ENCODE measurements around the gene DUSP7.

Gene DUSP7

DNA sequence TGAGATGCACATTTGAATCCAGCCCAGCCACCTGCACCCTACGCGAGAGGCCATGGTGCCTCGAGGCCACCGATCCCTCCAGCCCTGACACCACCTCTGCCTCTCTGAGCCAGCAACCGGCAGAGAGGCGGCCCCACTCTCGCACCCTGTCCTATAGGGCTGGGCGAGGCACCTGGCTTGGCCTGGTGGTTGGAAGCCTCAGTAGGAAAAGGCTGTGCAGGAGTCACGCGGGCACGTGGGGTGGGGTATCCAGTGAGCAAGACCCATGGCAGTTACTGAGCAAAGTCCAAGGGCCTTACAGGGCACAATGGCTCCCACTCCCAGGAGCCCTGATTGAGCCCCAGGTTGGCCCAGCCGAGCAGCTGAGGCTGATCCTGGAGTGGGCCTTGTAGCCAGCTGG, 12.4 kb upstream of the DUSP7 start:
- no peak for DNase-seq (ENCODE audit: low read depth in 2 of 3, low spot score in 2 of 3)

DNA sequence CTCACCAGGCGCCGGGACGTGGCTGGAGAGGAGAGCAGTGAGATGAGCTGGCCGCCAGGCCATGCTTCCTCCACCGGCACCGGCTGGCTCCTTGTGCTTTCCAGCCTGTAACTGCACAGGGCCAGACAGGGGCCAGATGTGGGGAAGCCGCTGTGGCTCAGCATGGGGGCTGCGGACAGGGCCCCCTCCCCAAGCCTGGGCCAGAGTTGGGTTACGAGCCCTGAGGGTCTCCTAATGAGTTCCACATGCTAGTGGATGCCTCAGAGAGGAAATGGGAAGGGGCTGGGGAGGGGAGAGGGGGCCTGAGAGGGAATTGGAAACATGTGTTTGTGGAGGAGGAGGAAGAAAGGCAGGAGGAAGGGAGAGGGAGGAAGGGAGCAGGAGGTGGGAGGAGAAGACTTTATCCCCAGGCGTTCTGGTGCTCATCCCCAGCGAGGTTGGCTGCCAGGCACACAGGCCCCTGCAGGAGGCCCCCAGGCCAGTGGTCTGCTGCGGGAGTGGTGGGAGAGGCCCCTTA, 11.7 kb upstream of the DUSP7 start:
- no peak for DNase-seq (ENCODE audit: low read depth in 2 of 3, low spot score in 2 of 3)

DNA sequence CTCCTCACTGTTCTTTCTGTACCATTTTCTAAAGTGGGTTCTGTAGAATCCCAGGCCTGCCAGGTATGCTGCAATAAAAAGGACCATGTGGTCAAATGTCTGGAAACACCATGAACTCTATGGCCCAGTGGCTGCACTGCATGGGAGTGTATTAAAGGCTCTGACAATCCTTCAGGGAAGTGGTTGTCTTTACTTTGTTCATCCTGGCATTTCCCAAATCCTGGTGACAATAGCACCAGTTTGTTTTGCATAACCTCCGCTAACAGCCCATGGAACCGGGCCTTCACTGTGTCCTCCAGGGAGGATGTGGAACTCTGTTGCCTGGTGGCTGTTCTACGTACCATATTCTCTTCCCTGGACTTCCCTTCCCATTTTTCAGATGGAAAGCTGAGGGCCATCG, 11.2 kb upstream of the DUSP7 start:
- no peak for DNase-seq (ENCODE audit: low read depth in 2 of 3, low spot score in 2 of 3)

DNA sequence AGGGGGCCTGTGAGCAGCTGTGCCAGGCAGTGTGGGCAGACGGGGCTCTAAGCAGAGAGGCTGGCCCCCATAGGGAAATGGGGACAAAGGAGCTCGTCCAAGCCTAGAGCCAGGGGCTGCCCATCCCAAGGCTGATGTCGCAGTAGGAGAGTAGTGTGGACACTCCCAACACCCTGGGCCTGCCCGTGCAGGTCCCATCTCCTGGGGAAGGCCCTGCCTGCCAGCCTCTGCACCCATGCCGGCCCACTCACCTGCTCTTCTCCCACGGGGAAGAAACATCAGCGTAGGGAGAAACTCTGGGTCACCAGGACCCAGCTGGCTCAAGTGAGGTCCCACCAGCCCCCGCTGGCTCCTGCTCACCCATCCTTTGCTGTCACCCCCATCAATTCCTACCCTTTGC, 10.7 kb upstream of the DUSP7 start:
- DNase-seq (ENCODE audit: low read depth in 2 of 3, low spot score in 2 of 3), result no peak

DNA sequence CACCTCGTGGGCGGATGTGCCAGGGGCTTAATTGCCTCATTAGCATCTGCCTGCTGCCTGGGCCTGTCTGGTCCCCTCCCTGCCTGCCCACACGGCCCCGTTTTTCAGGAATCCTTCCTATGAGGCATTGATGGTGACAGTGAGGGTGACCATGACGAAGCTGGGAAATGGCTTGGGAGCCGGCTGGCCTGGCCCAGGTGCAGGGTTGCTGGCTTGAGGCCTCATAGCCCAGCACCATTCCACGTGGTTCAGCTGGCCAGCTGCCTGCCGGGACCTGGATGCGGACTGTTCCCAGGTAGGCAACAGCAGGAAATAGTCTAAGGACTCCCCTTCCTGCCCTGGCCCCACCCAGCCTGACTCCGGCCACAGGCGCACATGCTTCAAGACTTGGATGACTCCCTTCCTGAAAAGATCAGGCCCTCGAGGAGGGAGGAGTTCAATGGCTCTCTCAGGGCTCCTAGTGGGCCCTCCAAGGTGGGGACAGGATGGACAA, 8.9 kb upstream of the DUSP7 start:
- no peak for DNase-seq (ENCODE audit: low read depth in 2 of 3, low spot score in 2 of 3)

DNA sequence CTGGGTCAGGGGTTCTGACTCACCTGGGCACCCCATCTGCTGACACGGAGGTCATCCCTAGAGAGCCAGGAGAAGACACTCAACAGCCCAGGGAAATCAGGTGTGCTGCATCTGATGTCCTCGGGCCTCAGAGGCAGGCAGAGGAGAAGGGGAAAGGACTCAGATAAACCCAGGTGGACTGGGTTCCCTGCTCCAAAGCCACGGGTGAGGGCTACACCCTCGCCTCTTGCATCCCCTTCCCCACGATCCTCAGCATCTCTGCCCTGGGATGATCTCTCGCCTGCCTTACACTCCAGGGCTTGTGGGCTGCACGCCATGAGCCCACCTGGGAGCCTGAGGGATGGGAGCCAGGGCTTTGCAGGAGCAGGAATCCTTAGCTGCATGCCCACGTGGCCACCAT, 8.2 kb upstream of the DUSP7 start:
- DNase-seq (ENCODE audit: low read depth in 2 of 3, low spot score in 2 of 3), result no peak

DNA sequence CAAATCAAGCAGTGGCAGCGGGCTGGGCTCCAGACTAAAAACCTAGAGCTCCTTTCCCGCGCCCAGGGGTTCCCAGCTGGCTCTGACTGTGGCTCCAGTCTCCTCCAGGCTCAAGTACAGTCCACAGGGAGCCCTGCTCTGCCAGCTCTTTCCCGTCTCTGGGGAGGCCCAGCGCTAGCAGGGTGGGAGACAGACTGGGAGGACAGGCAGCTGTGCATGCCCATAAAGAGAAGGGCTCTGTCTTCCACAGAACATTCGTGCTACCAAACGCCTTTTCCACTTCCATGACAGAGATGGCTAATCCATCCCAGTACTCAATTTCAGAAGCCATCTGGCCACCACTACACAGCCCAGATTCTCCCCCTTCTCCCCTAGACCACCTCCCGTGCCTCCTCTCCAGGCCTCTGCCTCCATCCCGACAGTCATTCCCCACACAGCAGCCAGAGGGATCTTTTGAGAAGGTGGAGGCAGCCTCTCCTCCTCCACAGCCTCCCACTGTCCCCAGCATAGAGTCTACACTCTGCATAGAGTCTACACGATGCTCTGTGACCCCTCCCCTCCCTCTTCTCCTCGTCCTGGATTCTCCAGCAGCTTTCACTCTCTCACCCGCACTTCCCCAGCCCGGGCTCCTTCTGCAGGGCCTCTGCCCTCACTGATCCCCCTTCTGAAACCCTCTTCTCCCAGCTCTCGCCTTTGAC, 6.8 kb upstream of the DUSP7 start:
- DNase-seq (ENCODE audit: low read depth in 2 of 3, low spot score in 2 of 3), result no peak

DNA sequence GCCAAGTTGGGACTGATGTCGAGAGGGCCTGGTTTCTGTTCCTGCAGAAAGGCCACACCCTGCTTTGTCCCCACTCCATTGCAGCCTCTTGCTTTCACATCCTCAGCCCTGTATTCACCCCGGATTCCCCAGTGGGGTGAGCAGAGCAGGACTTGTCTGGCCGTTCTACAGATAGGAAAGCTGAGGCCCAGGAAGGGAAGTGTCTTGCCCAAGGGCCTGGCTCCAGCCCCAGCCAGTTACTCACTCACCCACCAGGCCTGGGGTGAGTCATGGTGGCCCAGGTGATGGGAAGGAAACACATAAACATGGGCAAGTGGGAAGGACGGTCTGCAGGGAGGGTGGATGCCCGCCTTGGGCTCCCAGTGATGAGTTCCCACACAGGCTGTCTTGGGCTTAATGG, 6.1 kb upstream of the DUSP7 start:
- DNase-seq (ENCODE audit: low read depth in 2 of 3, low spot score in 2 of 3), result no peak

DNA sequence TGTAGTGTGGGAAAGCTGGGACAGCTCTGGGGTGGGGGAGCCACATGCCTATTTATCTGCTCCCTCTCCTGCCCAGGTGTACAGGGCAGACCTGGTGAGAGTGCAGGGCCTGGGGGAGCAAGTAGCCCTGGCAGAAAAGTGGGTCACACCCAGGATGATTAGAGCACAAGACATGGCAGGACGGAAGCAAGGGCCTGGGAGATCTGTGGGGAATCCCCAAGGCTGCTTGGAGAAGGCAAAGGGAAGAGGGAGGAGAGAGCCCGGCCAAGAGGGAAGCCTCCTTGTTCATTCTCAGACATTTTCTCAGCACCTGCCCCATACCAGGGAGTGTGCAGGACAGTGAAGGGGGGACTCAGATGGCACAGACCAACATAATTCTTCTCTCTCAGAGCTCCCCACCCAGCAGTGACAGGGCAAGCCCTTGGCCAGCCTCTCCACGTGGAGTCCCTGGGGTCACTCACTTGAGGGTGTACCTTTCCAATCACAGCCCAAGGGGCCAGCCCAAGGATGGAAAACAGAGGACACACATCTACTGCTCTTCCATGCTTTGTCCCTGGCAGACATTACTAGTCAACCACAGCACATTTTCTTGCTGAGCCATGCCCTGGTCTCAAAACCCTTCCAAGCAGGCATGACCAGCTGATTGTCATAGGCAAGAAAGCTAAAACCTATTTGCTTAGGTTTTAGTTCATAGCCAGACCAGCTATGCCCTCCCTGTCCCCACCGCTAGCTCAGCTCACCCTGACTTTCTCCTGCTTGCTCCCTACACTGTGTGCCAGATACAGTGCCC, 4.9 kb upstream of the DUSP7 start:
- no peak for DNase-seq (ENCODE audit: low read depth in 2 of 3, low spot score in 2 of 3)

DNA sequence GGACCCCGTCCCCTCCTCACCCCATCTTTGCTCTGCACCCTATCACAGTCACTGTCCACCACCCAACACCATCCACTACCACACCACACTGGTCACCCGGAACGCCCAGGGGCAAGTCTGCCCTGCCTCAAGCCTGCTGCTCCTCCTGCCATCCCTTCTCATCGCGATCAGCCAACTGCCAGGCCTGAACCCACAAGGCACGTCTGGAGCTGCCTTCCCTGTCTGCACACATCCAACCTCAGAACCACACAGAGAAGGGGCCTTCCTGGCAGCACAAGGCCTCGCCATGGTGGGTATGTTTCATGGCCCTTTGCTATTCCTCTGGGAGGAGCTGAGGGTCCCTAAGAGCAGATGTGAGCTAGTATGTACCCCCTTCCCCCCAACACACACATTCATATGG, 3.4 kb upstream of the DUSP7 start:
- DNase-seq (ENCODE audit: low read depth in 2 of 3, low spot score in 2 of 3), result no peak

DNA sequence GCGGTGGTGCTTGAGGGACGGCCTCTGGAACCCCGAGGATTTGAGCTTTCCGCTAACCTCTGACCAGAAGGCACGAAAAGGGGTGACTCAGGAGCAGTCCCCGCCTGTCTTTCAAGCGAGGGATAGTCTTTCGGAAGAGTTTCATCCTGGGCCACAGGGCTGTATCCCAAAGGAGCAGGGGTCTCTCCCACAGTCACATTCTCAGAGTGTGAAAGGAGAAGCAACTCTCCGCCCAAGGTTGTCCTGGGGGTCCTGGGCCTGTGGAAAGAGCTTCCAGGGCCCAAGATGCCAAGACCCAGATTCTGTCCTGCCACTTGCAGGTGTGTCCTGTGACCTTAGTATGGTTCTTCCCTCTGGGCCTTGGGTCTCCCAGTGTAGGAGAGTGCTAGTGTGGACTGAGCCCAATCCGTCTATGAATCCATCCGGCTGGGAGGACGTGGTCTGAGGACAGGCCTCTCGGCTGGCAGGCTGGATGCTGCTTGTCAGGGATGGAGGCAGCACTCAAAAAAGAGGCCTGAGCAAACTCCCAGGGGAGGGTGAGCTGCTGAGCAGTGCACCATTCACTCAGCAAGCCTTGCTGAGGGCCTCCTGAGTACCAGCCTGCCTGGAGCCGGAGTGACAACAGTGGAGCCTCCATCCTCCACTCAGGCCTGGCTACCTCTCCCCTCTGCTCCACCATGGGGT, 1.6 kb upstream of the DUSP7 start:
- DNase-seq (ENCODE audit: low read depth in 2 of 3, low spot score in 2 of 3), result no peak

DNA sequence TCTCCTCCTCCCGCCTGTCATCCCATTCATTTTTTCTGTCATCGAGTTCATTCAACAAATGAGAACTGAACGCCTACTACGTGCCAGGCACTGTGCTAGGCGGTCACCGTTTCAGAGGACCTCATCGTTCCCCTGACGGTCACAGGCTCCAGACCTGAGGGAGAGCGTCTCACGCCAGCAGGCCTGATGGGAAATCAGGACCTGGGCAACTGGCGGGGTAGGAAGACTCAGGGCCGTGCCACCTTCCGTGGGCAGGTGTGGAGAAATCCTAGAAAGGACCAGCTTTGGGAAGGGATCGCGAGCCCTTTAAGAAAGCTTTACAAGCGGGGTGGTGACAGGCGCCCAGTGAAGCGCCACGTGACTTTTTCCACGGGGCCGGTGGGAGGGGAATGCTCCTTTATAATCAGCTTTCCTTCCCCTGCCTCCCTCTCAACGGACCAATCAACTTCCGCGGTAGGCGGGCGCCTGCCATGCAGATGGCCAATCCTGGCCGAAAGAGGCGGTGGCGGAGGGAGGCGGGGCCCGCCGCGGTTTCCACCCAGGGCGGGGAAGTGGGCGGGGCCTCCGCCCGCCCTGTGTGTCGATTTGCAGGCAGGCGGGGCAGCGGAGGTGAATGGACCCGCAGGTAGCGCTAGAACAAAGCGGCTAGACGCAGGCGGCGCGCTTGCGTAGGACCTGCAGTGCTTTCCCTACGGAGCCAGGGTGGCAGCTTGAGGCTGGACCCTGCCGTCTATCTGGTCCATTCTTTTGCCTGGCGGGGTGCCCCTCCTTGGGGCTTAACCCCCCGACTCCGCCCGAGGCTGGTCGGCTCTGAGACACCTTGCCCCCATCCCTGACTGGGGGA, 819 bp upstream of the DUSP7 start:
- DNase-seq (ENCODE audit: low read depth in 2 of 3, low spot score in 2 of 3), result peak; percentile 98 to 99 (median 98)

DNA sequence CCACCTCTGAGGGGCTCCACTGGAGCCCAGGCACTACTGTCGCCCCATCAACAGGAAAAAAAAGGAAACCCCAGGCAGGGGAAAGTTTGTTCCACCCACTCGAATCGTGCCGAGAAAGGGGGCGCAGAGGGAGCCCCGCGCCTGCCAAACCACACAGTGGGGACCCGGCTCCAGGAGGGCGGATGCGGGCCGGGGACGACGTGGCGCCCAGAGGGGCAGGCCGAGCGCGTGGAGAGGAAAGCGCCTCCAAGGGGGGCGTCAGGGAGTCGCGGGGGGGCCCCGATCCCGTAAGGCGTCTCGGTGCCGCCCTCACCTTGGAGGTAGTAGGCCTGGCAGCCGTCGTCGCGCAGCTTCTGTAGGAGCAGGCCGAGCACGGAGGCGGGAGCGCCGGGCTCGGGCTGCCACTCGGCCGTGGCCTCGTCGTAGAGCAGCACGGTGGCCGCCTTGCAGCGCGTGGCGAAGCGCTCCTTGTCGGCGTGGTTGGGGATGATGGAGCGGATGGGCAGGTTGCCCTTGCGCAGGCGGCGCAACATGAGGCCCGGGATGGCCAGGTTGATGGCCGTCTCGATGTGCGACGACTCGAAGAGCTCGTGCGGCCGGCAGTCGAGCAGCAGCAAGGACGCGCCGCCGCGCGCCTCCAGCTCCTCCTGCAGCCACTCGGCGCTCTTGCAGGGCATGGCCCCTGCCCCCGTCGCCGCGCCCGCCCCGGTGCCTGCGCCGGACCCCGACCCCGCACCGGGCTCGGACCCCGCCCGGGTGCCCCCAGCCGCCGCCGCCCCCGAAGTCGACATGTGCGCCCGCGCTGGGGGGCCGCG, 627 bp downstream of the DUSP7 start:
- peak in 1 of 3 experiments; percentile 26 for DNase-seq (ENCODE audit: low read depth in 2 of 3, low spot score in 2 of 3)

DNA sequence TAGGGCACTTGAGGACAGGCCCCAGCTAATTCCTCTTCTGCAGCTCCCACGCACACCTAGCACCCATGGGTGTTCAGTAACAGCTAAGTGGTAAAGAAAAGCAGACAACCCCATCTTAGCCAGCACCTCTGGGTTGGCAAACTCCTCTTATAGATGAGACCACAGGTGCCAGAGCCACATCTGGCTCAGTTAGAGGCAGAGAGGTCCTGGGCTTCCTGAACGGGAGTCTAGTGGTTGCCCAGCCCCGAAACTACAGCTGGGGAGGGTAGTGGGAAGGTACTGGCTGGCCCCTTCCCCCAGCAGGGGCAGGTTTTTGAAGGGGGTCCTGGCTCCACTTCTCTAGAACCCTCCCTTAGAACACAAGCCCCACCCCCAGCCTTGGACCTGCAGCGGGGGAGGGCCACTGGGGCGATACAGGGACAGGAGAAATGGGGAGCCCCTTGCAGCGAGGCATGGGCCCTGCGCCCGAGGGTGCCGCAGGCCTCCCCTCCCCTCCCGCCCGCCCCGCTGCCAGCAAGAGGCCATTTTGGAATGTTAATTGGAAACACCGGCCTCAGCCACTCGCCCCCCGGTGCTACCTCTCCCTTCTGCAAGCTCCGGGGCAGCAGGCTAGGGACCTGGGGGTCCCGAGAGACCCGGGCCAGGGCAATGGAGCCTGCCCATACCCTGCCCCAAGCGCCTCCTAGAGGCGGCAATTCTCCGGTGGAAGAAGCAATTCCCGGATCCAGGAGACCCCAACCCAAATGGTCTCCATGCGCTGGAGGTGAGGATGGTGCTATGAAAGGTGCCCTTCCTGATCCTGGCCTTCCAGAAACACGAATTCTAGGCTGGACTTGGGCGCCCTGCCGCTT, 1.5 kb downstream of the DUSP7 start:
- DNase-seq (ENCODE audit: low read depth in 2 of 3, low spot score in 2 of 3), result no peak

DNA sequence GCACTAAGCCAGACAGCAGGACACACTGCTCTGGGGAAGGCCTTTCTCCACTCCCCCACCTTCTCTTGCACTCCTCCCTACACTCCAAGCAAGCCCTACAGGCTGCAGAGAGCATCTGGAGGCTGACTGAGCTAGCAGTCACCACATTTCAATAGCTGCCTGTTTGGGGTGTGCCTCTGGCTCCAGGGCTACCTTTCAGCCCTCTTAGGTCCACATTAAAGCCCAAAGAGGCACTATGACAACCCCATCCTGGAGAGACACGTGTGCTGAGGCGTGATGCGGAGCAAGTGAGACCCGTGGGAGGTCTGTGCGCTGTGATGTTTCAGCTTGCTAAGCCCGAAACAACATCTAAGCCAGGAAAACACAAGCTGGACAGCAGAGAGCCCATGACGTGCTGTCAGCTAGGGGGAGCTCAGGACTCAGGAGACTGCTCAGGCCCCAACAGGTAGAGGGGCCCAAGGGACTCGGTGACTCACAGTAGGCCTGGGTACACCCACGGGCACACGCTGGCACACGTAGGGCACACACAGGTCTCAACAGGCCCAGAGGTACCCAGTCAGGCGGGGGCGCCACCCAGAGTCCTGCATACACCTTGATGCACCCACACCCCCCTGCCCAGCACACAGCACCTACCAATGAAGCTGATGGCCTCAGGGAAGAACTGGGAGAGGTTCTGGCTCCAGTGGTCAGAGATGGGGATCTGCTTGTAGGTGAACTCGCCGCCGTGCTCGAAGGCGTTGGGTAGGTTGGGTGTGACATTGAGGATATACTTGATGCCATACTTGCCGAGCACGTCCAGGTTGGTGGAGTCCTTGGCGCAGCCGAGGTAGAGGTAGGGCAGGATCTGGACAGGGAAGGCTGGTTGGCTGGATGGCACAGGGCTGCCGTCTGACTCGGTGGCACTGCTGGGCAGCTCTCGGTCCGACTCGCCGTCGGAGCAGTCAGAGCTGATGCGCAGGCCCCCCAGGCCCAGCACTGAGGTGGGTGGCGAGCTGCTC, 2.8 kb downstream of the DUSP7 start:
- no peak for DNase-seq (ENCODE audit: low read depth in 2 of 3, low spot score in 2 of 3)

DNA sequence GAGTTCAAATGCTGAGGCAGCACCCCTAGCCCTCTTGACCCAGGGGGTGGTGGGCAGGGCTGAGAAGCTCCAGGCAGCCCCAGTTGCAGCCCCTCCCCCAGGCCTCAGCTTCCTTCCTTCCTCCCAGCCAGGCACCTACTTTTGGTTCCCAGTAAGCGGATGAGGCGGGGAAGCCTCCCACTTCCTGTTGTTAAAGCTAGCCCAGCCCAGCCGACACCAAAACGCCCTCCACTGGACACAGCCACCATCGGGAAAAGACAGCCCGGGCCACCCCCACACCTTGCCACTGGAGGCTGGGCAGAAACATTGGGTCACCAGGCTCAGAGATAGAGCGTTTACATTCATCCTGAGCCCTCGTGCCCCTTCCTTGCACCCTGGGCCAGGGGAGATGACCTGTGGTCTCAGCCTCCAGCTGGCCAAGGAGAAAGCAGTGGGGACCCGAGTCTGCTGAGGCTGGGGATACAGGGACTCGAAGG, 3.5 kb downstream of the DUSP7 start:
- no peak for DNase-seq (ENCODE audit: low read depth in 2 of 3, low spot score in 2 of 3)

DNA sequence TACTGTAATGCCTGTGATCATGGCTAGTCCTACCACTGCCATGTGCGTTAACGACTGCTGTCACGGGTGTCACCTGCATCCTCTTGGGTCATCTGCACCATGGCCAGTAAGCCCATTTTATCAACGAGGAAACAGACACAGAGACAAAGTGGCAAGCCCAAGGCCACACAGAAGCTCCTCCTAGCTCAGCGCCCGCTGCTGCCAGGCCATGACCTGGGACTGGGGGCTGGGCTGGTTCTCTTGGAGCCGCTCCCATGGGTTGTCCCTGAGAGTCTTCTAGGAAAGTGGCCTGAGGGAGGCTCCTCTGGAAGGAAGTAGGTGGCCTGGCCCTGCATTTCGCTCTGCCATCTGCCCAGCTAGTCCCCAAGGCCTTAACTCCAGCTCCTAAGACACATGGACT, 4.9 kb downstream of the DUSP7 start:
- no peak for DNase-seq (ENCODE audit: low read depth in 2 of 3, low spot score in 2 of 3)

DNA sequence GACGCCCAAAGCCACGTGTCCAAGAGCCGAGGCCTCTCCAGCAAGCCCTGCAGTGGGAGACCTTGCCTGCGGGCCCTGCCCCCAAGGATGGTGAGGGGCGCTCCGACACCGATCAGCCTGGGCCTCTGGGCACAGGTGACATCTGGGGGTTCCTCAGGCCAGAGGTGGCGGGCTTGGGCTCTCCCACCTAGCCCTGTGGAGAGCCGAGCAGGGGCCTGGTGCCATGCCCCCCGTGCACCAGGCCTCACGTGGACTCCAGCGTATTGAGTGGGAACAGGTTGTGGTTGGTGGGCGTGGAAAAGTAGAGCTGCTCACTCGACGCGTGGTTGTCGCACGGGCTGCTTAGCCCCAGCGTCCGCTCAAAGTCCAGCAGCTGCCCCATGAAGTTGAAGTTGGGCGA, 5.8 kb downstream of the DUSP7 start:
- DNase-seq (ENCODE audit: low read depth in 2 of 3, low spot score in 2 of 3), result no peak

Data from activated CD8-positive, alpha-beta memory T cell treated with anti-CD3 and anti-CD28 coated beads for 48 hours (primary cell).